Heart left ventricle (tissue), 16 donors: ENCODE data around the gene RABGGTA. TPM values are rescaled to one million over a fixed set of nuclear protein-coding genes. Genes with fewer than 3 reads are reported as not detected.

ENCODE experiments used
- ATAC-seq, 4 donors: fragments of 200-7000 bp; cut with Tn5 transposase; one replicate each; pipeline ENCODE4 v1.9.1; 2020 to 2022; ENCODE audit warnings: moderate library complexity in 4 of 4, mild to moderate bottlenecking in 3 of 4, moderate number of reproducible peaks in 1 of 4
- DNase-seq, 5 donors: peaks; one replicate each; pipeline ENCODE4 v3.0.0-alpha.2; 2020
- H3K27ac ChIP-seq, 12 donors: fragments of 200-600 bp; sonication (generic) in 4 of 12; one replicate each; pipeline versions ENCODE4 v1.5.0 to v1.8.0; 2016 to 2022; ENCODE audit warnings: mild to moderate bottlenecking in 2 of 12
- H3K27me3 ChIP-seq, 9 donors: fragments of 200-600 bp; sonication (generic) in 2 of 9; one replicate each; pipeline versions ENCODE4 v1.5.1 to v1.8.0; 2016 to 2022; ENCODE audit warnings: mild to moderate bottlenecking in 3 of 9
- H3K36me3 ChIP-seq, 9 donors: fragments of 200-600 bp; sonication (generic) in 2 of 9; one replicate each; pipeline versions ENCODE4 v1.5.0 to v1.8.0; 2018 to 2022; ENCODE audit warnings: mild to moderate bottlenecking in 2 of 9
- H3K4me1 ChIP-seq, 12 donors: fragments of 200-600 bp; sonication (generic) in 4 of 12; one replicate each; pipeline versions ENCODE4 v1.5.0 to v1.8.0; 2016 to 2022; ENCODE audit warnings: mild to moderate bottlenecking in 3 of 12
- H3K4me3 ChIP-seq, 12 donors: fragments of 200-600 bp; sonication (generic) in 4 of 12; one replicate each; pipeline versions ENCODE4 v1.5.0 to v1.8.0; 2017 to 2022; ENCODE audit warnings: mild to moderate bottlenecking in 9 of 12, moderate library complexity in 4 of 12
- H3K9me3 ChIP-seq, 12 donors: fragments of 200-600 bp; sonication (generic) in 4 of 12; one replicate each; pipeline versions ENCODE4 v1.5.0 to v1.8.0; 2016 to 2022; ENCODE audit warnings: mild to moderate bottlenecking in 1 of 12
- POLR2A ChIP-seq, 2 donors: fragments of 450-650 bp; IDR thresholded peaks; one replicate each; pipeline ENCODE4 v1.6.1; 2017; ENCODE audit warnings: antibody characterized with exemption in 2 of 2, mild to moderate bottlenecking in 2 of 2, moderate library complexity in 2 of 2
- WGBS, 4 donors: extraction: QIAGEN DNeasy Blood & Tissue Kit in 2 of 4; methylation state at CpG; one replicate each; pipeline versions ENCODE4 v1.1.5 to v1.1.7; 2013 to 2018; 5-methylcytosine and 5-hydroxymethylcytosine counted together
- intact Hi-C, 10 donors: fragments of 100-400 bp; cut with DNase I; formaldehyde crosslinking; loops; one replicate each; pipeline versions ENCODE4 v1.11.1 to v1.14.2; 2022
- polyA plus RNA-seq, 2 donors: library from polyadenylated mRNA; stranded (reverse); fragments of 200-250 nt; gene quantifications; one replicate each; pipeline ENCODE4 v1.2.3, GENCODE V29; 2013
- total RNA-seq, 9 donors: library from RNA; depleted of rRNA in 2 of 9; stranded (reverse); fragments of >200 nt in 2 of 9; fragmentation: NEBNext Ultra II Directional in 3 of 9; extraction: Animal tissue kit (Norgen Biotek cat#: 25700) in 3 of 9; gene quantifications; one replicate each; pipeline versions ENCODE4 v1.1.0 to v1.2.4, GENCODE V29; 2016 to 2023
- TF ChIP-seq, protein P1 (sequence below), 12 donors: fragments of 200-600 bp; sonication (generic) in 4 of 12; IDR thresholded peaks; one replicate each; pipeline versions ENCODE4 v1.5.0 to v1.8.0; 2018 to 2022; ENCODE audit warnings: antibody characterized with exemption in 12 of 12, mild to moderate bottlenecking in 5 of 12
- donor health status: ischemic (EF 13 %, LVEDD 7.1; RV severe dilation, severe dysfunction).
- donor health status: healthy with polysubstance abuse.
- donor health status: DM: no; HTN: yes; CAD: no.
- donor health status: DM: no; HTN: no; CAD: no.
- donor health status: ischemic (EF 25% LVEDD 6.9; RV normal size, moderate dysfunction).
- donor health status: ischemic (EF 25% LVEDD 5.7; RV mildly dilated, moderate dysfunction).
- donor health status: healthy.
- donor health status: DM: yes; HTN: yes; CAD: no.
- donor health status: ischemic (EF 35%, LVEDD 5.7; RV mildly dilated, moderate dysfunction).
- donor health status: nonischemic (EF 11% LVEDD 7.7; RV severe dilation, severe dysfunction).
- donor health status: DM: yes; HTN: yes; CAD: no.
- donor health status: PGD.
- donor health status: ischemic (EF 29% LVEDD 5.4; RV normal size, mild dysfunction).
- donor health status: nonischemic (EF 23%, LVEDD 6.1; RV moderate dilation, normal function).

The RABGGTA gene
- total and polyA plus RNA-seq, 11 donors, result 18.8 to 33.1 (median 26.7) TPM

- TF ChIP-seq, protein P1, sequence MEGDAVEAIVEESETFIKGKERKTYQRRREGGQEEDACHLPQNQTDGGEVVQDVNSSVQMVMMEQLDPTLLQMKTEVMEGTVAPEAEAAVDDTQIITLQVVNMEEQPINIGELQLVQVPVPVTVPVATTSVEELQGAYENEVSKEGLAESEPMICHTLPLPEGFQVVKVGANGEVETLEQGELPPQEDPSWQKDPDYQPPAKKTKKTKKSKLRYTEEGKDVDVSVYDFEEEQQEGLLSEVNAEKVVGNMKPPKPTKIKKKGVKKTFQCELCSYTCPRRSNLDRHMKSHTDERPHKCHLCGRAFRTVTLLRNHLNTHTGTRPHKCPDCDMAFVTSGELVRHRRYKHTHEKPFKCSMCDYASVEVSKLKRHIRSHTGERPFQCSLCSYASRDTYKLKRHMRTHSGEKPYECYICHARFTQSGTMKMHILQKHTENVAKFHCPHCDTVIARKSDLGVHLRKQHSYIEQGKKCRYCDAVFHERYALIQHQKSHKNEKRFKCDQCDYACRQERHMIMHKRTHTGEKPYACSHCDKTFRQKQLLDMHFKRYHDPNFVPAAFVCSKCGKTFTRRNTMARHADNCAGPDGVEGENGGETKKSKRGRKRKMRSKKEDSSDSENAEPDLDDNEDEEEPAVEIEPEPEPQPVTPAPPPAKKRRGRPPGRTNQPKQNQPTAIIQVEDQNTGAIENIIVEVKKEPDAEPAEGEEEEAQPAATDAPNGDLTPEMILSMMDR (IDR thresholded peaks at IDR 0.05), result no peak
- no peak for TF ChIP-seq POLR2A (IDR thresholded peaks at IDR 0.05)
- 91 to 96% (median 95%) methylated on average over 4 to 5 of the region's 5 CpGs for WGBS, 4 donors
- no peak for ATAC-seq
These were observed 15.6 kb upstream of the RABGGTA start for GRCh38 chr14:24286996-24287395.

DNA sequence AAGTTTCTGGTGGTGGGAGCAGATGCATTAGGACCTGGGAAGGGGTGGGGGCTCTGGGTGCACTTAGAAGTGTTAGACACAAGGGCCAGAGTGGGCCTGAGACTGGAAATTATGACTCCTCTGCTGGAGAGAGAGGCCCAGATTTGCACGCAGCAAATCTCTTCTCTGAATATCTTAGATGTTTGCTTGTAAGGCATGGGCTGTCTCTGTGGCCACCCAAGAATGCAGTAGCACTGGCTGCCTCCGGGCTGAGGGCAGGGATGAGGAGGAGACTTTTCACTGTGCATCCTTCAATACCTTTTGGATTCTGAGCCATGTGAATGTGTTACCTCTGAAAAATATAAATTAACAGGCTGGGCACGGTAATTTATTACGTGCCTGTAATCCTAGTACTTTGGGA is 14.0 kb upstream of the RABGGTA start:
- Histone ChIP-seq H3K36me3 (peaks cover 0 to 13% (median 10%) of the 10 kb centered on the region in 9 donors), H3K4me1 (peaks cover 0 to 26% (median 2%) of the 10 kb centered on the region in 12 donors), H3K27ac (no peak overlapping the region), H3K4me3 (no peak overlapping the region), H3K9me3 (no peaks in the 10 kb centered on the region), H3K27me3 (no peaks in the 10 kb centered on the region)
- WGBS, 4 donors, result 81 to 89% (median 83%) methylated on average over 4 of the region's 4 CpGs
- DNase-seq, result no peak
- TF ChIP-seq, protein P1 (IDR thresholded peaks at IDR 0.05), result no peak
- TF ChIP-seq POLR2A (IDR thresholded peaks at IDR 0.05), result no peak
- ATAC-seq, result no peak
- intact Hi-C loops, result no loop called here

More at GRCh38 chr14:24286996-24287395, 15.6 kb upstream of the RABGGTA start:
- intact Hi-C loops, result no loop called here
- Histone ChIP-seq H3K9me3 (no peaks in the 10 kb centered on the region), H3K36me3 (peaks cover 0 to 29% (median 26%) of the 10 kb centered on the region in 9 donors), H3K4me1 (peaks cover 0 to 9% (median 0%) of the 10 kb centered on the region in 12 donors), H3K4me3 (no peak overlapping the region), H3K27ac (no peak overlapping the region), H3K27me3 (no peaks in the 10 kb centered on the region)
- DNase-seq, result no peak

DNA sequence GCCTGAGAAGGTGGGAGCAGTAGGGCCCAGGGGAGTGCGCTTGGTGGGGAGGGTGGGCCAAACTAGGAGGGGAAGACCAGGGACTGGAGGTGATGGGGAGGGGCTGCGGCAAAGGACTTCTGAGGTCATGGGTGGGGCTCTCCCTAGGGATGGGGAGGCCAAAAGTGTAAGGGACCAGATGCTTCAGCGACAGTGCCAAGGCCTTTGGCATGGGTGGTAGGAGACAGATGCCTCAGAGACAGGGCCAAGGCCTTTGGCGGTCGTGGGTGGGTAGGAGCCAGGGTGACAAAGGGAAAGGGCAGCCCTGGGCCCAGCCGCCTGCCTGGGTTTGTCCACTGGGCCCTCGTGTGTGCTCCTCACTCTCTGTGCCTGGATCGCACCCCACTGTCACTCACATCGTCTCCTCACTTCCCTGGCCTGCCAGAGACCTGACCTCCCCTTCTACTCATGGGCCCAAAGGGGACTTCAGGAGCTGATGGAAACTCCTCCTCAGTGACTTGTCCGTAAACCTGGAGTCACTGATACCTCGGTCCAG is 13.2 kb upstream of the RABGGTA start:
- TF ChIP-seq, protein P1 (IDR thresholded peaks at IDR 0.05), result no peak
- TF ChIP-seq POLR2A (IDR thresholded peaks at IDR 0.05), result no peak
- 70 to 77% (median 72%) methylated on average over 11 of the region's 11 CpGs for WGBS, 4 donors
- Histone ChIP-seq H3K27ac (no peak overlapping the region), H3K9me3 (no peaks in the 10 kb centered on the region), H3K27me3 (no peaks in the 10 kb centered on the region), H3K36me3 (peaks cover 0 to 5% (median 2%) of the 10 kb centered on the region in 9 donors), H3K4me3 (no peak overlapping the region), H3K4me1 (peaks cover 0 to 34% (median 5%) of the 10 kb centered on the region in 12 donors)
- ATAC-seq (no peak), DNase-seq (no peak)
- intact Hi-C loops, result no loop called here

DNA sequence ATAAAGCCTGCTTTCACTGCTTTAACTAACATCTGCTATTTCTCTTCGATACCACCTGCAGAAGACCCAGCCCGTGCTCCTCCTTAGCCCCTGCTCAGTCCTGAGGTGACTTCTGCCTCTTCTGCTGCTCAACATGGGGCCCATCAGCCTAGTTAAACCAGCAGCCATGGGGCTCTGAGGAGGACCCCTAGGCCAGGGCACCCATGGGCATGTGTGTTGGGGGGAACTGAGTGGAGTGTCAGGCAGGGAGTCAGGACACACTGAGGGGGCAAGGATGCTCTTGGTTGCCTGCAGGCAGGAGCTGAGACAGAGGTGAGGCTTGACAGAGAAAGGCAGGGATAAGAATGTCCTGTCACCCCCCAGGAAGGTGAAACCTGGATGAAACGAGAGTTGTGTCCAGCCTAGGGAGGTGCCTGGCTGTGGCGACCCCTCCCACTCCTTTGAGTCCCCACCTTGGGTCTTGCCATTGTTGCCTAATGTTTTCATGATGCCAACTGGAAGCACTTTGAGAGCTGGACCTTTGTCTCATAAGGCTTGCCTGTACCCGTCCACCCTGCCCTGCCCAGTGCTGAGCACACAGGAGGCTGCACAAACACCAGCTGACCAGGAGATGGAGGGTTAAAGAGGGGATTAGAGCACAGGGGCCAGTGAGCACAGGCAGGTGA is 12.5 kb upstream of the RABGGTA start:
- Histone ChIP-seq H3K36me3 (no peaks in the 10 kb centered on the region), H3K9me3 (no peaks in the 10 kb centered on the region), H3K27me3 (no peaks in the 10 kb centered on the region), H3K27ac (no peak overlapping the region), H3K4me3 (no peak overlapping the region), H3K4me1 (peaks cover 0 to 40% (median 8%) of the 10 kb centered on the region in 12 donors)
- WGBS, 4 donors, result 91 to 94% (median 92%) methylated on average over 5 of the region's 5 CpGs
- TF ChIP-seq POLR2A (IDR thresholded peaks at IDR 0.05), result no peak
- TF ChIP-seq, protein P1 (IDR thresholded peaks at IDR 0.05), result no peak
- DNase-seq (no peak), ATAC-seq (no peak)
- intact Hi-C loops, result no loop called here
